HG03442 (cell line): ENCODE results near the gene PROX1.

Source experiments
- ATAC-seq: cut with Tn5 transposase; IDR thresholded peaks from one replicate; pipeline ENCODE4 v1.9.1; 2021; ENCODE audit warnings: mild to moderate bottlenecking, moderate library complexity; ENCODE audit not compliant: unreplicated experiment

PROX1 gene

DNA sequence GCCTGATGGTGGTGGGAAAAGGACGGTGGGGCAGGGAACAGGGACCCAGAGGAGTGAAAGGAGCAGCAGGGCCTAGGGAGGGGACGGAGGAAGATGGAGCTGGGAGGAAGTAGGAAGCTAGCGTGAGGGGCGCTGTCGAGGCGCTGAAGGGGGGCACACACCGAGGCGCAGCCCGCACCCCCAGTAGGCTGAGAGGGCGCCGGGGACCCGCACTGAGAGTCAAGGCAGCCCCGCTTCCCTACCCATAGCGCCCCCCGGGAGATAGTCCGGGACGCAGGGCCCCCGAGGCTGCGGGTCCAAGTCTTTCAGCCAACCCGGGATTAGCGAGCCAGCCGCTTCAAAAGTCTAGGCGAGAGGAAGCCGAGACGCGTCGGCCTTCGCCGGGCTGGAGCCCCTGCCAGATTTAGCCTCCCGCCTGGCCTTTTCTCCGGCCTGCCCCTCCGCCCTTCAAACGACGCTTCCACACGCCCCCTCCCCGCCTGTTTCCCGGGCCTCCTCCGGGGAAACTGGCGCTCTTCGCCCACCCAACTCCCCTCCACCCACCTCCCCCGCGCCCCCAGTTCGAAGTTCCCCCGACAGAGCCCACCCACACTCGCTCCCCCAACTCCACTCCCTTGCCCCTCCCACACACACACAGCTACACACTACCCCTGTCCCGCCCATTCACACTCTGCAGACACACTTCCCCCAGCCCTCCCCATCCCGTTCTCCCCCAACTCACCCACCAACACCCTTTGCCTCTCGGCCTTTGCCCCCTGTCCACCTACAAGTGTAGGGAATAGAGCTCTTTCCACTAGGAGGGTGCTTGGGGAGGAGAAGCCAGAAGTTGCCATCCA, 7.8 kb upstream of the PROX1 start:
- ATAC-seq = no peak

DNA sequence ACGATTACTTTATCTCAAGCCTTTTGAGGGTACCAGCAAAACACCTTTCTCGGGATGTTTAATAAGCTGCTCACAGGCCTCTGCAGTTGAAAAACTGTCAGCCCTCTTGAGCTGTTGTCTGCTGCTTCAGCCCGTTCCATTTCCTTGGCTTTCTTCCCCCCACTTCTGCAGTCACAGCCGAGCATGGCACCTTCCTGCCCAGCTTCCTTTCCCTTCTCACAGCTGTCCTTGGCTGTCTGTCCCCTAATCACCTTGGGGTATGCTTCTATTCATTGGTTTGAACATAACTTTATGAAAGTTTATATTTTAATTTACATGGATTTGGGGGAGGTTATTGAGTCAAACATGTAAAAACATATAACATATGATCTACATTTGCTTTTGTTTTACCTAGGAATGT, 6.9 kb upstream of the PROX1 start:
- no peak for ATAC-seq

DNA sequence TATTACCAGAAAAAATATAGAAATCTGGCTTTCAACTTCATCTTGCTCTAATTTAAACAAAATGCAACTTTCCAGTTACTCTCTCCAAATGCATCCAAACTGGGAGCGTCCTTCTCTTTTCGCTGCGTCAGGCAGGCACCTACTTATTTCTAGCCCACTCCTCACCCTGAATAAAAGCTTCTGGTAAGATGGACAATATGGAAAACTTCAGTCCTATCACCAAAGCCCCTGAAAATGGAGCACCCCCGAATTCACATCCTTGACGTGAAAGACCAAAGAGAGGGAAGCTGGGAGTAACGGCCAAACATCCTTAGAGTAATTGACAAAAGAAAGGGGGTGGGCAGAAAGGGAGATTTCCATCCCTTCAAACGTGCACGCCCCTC, 5.5 kb upstream of the PROX1 start:
- ATAC-seq = no peak

DNA sequence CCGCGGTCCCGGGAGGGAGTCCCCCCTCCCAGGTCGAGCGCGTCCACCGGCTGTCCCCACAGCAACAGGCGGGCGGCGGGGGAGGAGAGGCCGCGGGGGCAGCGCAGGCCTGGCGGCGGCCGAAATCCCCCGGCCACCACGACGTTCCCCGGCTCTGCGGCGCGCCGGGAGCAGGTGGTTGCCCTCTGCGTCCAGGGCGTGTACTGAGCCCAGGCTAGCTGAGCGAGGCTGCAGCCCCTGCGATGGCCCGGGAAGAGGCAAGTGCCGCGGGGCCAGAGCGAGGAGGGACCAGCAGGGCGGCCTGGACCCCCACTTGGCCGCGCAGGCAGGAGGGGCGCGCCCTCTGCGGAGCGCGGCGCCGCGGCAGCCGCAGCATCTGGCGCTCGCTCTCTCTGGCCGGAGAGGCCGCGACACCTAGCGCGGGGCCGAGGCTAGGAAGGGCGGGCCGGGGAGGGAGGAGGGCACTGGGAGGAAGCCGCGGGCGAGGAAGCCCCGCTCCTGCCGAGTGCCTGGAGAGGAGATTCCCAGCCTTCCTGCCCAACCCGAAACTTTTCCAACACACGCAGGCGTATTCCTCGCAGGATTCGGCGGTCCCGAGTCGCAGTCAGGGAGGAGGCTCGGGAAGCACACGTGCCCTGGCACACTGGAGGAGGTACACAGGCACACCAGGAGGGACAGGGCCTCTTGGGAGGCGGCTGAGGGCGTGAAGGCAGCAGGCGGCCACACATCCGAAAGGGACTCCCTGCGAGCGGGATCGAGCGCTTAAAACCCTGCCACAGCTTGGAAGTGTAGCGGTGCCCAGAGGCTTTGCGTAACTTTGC, 4.9 kb upstream of the PROX1 start:
- no peak for ATAC-seq

DNA sequence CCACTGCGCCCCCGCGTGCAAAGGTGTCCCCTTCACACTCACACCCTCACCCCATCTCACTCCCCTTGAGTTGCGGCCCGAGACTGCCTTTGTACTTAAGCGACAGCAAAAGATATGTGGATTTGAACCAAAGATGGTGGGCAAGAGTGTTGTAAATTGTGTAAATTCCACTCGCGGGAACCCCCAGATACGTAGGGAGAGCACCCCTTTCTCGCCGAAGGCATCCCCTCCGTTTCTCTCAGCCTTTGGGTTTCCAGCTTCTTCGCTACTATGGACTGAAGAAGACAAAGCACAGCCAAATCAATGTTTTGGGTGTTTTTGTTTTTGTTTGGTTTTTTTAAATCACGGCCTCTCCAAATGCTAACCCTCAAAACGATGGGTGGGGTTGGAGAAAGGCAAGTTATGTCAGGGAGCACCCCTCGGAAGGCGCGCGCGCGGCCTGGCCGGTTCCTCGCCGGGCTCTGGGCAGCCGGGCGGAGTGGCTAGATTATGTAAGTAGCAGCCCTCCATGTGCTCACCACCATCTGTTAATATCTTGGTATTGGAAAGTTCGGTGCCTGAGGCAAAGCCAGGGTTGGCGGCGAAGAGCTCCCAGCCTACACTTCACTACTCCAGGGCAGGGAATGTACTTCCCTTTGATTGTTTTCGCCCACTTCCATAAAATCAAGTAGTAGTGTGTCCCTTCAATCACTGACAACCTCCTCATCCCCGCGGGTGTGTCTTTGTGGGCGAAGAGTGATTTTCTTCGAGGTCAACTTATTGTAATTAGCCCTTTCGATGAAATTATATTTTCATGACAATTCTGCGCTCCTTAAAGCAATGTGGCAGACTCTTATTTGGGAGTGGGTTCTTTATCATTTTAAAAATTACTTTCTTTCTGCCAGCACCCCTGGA, 4.0 kb upstream of the PROX1 start:
- ATAC-seq = no peak

DNA sequence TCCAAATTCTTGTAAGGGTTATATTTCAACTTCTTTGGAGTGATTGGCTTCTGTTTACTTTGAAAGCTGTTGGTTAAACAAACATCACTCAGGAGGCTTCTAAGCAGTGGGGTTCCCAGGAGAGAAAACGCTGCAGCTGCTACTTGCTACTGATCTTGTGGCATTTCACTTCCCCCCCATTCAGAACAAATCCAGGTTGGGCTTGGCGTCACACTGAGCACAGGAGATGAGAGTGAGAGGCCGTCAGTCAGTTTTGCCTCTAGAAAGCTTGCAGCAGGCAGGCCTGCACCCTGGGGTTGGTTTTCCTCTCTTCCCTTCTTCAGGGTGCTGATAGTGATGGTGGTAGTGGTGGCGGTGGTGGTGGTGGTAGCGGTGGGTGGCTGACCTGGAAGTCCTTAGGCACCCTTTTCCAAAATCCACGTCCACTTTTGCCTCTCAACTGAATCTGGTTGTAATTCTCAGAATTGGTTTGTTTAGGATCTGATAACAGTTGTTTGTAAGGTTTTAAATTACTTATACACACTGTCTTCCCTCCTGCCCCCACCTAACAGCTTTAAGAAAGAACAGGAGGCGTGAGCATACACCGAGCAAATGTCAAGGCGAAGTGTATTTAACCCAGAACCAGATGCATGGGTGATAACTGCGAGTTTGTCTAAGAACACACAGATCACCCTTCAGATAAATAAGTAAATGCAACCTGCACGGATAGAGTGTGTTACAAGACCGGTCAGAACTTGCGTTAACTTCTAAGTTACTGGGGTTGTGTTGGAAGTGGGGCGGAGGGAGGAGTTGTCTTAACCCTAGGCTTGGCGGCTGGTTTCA, 3.2 kb upstream of the PROX1 start:
- no peak for ATAC-seq

DNA sequence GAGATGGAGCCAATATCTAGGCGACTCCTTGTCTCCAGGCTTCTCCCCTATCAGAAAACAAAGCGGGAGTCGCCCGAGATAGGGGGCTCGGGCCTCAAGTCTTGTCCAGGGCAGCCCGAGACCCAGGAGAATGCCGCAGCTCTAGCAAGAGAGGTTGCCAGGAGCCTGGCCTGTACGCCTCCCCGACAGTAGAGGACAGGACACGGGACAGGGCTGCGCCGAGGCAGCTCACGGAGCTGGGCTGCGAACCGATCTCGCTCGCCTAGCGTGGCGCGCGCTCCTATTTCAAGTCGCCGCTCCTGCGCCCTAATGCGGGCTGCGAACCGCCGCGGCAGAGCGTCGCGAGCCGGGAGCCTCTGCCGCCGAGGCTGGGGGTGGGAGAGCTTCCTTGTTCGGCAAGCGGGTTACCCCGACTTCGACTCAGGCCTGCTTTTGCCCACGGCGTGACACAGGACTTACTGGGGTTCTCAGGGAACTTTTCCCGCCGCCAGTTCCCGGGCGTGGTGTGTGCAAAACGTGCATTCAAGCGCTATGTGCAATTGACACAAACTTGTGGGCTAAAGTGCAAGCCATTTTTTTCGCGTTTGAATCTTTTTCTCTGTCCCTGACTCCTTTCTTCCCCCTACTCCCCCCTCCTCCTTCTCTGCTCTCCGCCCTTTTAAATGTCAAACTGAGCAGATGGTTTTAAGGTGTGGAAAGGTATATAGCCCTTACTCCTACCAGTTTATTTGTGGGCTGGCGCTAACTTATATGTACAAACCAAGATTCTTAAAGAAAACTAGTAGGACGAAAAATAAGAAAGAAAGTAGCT, 2.4 kb upstream of the PROX1 start:
- no peak for ATAC-seq

DNA sequence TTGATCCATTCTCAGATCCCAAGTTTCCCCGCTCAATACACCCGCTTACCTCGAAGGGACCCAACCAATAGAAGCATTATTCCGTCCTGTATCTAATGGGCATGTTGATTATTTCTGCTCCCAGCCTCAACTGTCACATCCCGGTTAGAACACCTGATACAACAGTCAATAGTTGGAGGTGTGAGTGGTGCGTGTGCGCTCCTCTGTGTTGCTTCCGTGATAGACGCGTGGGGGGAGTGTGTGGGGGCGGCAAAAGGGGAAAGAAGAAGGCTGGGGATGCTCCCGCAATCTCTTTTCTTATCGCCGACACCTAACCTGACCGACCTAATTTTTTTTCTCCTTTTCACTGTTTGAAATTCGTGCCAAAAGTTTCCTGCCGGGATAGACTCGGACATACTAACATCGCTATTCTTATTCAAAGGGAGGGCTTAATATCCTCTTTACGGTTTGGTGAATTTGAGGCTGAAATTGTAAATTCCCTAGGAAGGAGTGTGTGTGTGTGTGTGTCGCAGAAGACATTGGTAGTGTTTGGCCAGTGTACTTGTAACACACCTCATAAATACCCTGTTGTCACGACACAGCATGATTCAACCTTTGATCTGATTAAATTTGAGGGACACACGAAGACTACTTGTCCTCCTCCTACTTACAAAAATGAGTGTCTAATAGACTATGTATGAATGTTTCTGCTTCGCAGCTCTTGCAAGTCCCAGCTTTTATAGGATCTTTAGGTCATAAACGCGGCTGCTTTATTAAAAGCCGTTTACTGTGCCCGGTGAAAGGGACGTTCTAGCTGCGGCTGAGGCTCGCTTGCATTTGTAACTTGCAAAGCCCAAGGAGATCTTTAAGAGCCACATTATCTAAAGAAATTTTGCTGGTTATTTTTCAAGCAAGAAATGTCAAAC, 1.5 kb upstream of the PROX1 start:
- no peak for ATAC-seq

DNA sequence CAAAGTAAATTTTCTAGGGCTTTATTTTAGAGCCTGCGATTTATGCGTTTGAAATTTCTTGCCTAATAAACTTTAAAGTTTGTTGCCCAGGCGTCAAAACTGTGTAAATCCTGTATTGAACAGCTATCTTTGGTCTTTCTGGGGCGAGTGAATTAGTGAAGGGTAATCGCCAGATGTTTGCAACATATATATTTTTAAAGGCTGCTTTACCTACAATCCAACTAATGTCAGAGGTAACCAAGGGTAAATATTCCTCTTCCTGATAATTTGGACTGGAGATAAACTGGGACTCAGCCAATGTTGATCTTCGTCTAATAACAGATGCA, 885 bp upstream of the PROX1 start:
- no peak for ATAC-seq

DNA sequence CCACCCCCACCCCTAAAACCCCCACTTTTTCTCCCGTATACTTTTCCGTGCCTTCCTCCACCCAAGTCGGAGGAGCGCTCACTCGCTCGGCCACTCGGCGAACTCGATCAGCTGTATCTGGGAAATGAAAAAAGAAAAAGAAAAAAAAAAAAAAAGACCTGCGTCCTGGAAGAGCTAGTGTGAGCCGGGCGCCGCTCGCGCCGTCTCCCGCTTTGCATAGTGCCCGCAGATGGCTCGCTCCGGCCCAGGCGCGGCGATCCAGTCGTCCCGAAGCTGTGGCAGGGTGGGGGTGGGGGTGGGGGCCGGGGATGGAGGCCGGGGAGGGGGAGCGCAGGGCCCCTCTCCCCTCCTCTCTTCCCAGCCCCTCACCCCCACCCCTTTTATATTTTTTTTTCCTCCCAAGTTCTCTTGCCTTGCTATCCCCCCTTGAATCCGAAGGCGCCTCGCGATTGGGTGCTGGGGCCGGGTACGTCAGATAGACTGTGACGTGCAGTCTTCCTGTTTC, 299 bp upstream of the PROX1 start:
- peak; percentile 81 for ATAC-seq

DNA sequence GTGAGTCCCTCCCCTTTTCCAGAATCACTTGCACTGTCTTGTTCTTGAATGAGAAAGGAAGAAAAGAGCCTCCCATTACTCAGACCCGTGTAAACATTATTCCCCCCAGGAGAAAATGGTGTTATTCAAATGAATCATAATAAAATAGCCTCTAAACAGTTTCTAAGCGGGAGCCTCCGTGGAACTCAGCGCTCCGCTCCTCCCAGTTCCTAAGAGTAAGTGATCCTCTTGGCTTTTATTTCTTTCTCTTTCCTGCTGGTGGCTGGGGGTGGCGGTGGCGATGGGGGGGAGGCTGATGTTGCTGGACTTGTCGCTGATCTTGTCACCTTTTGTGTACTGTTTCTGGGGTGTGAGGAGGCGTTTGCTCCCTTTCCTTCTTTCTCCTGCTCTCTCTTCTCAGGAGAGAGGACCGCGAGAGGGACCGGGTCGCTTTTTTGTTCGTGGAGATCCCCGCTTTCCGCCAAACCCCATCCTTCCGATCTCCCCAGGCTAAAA, 781 bp downstream of the PROX1 start:
- no peak for ATAC-seq

DNA sequence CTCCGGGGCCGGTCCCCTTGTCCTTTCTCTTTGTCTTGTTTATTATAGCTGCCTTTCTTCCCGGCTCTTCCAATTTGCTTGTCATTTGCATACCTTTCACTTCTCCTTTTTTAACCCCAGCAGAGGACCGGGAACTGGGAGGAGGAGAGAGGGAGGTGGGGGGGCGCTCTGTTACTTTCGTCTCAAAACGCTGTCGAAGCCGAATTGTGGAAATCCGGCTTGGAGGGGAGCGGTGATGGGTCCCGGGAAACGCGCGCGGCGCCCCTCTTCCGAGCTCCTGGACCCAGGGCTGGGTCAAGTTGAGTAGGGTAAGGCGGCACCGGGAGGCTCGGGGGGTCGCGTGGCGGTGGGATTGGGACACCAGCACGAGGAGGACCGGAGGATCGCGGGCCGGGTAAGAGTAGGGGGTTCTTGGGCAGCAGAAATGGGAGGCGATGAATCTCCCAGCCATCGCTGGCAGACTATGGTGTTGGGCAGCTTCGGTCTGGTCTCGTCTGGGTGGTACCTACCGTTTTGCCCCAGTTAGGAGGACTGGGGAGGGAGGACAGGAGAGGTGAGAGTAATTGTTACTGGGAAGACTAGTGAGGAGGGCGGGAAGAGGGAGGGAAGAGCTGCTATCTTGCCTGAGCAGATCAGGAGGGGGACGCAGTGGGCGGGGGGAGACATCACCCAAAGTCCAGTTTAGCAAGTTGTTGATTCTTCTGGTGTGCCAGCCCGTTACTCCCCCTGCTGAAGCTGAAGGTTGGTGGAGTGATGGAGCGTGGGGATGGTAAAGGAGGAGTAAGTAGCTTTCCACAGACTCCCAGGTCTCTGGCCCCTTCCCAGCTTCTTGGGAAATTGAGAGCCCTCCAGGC, 1.5 kb downstream of the PROX1 start:
- no peak for ATAC-seq

DNA sequence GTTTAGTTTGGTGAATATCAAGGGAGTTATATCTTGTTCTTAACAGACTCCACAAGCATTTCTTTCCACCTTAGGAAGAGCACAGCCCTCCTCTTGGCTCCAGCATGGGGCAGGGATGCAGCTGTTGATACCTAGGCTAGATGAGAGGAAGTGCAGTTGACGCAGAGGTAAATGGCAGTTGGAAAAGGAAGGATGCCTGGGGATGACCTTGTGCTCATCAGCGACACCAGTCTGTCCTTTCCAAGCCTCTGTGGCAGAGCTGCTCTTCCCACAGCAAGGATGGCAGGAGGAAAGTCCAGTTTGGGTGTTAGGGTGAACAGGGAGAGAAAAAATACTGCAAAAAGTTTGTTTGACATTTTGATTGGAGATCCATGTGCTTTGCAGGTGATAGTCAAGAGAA, 6.2 kb downstream of the PROX1 start:
- no peak for ATAC-seq

DNA sequence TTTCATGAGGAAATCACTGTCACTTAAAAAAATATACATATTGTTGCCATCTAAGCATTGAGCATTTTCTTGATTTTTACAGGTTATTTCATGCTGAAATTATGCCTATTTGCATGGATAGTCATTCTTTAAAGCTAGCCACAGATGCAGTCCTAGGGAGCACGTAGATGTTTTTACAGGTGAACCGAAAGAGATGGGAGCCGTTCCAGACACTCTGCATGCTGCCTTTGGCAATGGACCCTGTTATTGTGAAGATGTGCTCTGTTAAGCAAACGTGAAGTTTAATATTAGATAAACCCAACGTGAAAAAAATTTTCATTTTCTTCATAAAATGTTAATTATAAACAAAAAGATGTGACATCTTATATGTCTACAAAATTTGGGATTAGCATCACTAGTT, 7.1 kb downstream of the PROX1 start:
- ATAC-seq = no peak

DNA sequence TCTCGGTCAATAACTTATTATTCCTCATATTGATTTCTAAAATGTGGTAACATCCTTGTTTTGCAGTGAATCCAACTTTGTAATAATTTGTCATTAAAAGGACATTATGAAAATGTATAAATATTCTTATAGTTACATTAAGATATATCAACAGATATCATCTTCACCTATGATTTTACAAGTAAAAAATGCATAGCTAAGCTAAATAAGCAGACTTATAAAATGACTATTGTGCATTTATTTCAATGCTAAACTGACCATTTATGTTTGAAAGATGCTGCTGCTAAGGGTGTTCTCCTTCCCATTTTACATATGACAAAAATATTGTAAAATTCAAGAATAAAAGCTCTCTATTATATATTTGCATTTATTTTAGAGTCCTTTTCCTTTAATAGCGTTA, 7.8 kb downstream of the PROX1 start:
- no peak for ATAC-seq

DNA sequence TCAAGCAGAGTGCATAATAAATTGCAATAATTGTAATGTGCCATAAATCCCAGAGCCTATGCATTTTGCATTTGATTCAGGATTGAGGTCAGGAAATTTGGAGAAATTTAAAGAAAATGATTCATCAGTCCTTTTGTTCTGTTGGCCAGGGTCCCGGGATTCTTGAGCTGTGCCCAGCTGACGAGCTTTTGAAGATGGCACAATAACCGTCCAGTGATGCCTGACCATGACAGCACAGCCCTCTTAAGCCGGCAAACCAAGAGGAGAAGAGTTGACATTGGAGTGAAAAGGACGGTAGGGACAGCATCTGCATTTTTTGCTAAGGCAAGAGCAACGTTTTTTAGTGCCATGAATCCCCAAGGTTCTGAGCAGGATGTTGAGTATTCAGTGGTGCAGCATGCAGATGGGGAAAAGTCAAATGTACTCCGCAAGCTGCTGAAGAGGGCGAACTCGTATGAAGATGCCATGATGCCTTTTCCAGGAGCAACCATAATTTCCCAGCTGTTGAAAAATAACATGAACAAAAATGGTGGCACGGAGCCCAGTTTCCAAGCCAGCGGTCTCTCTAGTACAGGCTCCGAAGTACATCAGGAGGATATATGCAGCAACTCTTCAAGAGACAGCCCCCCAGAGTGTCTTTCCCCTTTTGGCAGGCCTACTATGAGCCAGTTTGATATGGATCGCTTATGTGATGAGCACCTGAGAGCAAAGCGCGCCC, 8.7 kb downstream of the PROX1 start:
- ATAC-seq = no peak
